Measurements from ENCODE around the gene LRRC28.

DNA sequence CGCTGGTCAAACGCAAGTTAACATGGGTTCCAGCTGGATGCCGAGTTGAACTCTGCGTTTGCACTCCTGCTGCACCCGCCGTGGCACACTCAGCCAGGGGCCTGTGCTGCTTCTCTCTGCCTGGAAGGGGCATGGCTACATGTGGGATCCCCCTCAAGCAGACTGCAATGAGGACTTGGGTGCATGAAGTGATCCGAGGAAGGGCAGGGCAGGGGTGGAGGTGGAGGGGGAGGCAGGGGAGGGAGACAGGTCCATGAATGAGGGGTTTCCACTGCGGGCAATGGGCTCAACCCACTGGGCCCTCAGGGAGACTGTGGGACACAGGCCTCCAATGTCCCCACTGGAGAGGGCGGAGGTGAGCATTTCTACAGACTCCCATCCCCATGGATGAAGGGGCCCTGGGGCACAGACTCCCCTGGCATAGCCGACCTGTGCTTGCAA lies 172.9 kb downstream of the LRRC28 start:
- TF ChIP-seq, protein P1, sequence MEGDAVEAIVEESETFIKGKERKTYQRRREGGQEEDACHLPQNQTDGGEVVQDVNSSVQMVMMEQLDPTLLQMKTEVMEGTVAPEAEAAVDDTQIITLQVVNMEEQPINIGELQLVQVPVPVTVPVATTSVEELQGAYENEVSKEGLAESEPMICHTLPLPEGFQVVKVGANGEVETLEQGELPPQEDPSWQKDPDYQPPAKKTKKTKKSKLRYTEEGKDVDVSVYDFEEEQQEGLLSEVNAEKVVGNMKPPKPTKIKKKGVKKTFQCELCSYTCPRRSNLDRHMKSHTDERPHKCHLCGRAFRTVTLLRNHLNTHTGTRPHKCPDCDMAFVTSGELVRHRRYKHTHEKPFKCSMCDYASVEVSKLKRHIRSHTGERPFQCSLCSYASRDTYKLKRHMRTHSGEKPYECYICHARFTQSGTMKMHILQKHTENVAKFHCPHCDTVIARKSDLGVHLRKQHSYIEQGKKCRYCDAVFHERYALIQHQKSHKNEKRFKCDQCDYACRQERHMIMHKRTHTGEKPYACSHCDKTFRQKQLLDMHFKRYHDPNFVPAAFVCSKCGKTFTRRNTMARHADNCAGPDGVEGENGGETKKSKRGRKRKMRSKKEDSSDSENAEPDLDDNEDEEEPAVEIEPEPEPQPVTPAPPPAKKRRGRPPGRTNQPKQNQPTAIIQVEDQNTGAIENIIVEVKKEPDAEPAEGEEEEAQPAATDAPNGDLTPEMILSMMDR (IDR thresholded peaks at IDR 0.05): no peak
- no peak for TF ChIP-seq POLR2A (IDR thresholded peaks at IDR 0.05)
- TF ChIP-seq POLR2AphosphoS5 (IDR thresholded peaks at IDR 0.05): no peak

Measured in upper lobe of left lung (tissue), 4 donors.